Epithelial cell of esophagus (primary cell): ENCODE data around the gene INS.

Experiments
- DNase-seq: peaks from one replicate; pipeline ENCODE4 v3.0.0; 2010; ENCODE audit warnings: low read depth
- H3K4me3 ChIP-seq: 2 replicates; pipeline ENCODE4 v1.5.1; 2011; ENCODE audit warnings: mild to moderate bottlenecking, low read length, control low read depth
- CTCF ChIP-seq: IDR thresholded peaks from 2 replicates; pipeline ENCODE4 v1.5.1; 2011; ENCODE audit warnings: low read depth, mild to moderate bottlenecking, low read length, control low read depth, inconsistent platforms; ENCODE audit not compliant: insufficient read depth; ENCODE audit errors: missing control alignments

Gene INS

GRCh38 chr11:2202071-2202899, 41.3 kb upstream of the INS start:
- DNase-seq: peak; percentile 92

GRCh38 chr11:2201542-2201941, 40.5 kb upstream of the INS start:
- TF ChIP-seq CTCF: no peak
- no peak for DNase-seq

More at GRCh38 chr11:2202071-2202899, 41.3 kb upstream of the INS start:
- H3K4me3 ChIP-seq: no peak overlapping the region
- no peak for TF ChIP-seq CTCF

GRCh38 chr11:2200957-2201519, 40.0 kb upstream of the INS start:
- no peak for TF ChIP-seq CTCF
- no peak for DNase-seq
- H3K4me3 ChIP-seq: no peak overlapping the region

More at GRCh38 chr11:2201542-2201941, 40.5 kb upstream of the INS start:
- no peak overlapping the region for H3K4me3 ChIP-seq

- no peak overlapping the region for H3K4me3 ChIP-seq
- no peak for DNase-seq
- TF ChIP-seq CTCF: no peak
Measured at GRCh38 chr11:2200536-2200935, 39.5 kb upstream of the INS start.

- TF ChIP-seq CTCF: no peak
- DNase-seq: no peak
- H3K4me3 ChIP-seq: no peak overlapping the region
Measured at GRCh38 chr11:2199466-2200341, 38.7 kb upstream of the INS start.

- DNase-seq: no peak
- TF ChIP-seq CTCF: no peak
Measured at GRCh38 chr11:2198621-2199365, 37.8 kb upstream of the INS start.

More at GRCh38 chr11:2198621-2199365, 37.8 kb upstream of the INS start:
- H3K4me3 ChIP-seq: no peak overlapping the region
